HepG2 (cell line): Measurements from ENCODE around the gene MAP2K5. TPM values are rescaled to one million over a fixed set of nuclear protein-coding genes. Genes with fewer than 3 reads are reported as not detected.

Source experiments
- ATAC-seq: fragments of 200-7000 bp; cut with Tn5 transposase; 3 replicates; pipeline ENCODE4 v1.9.1; 2020; ENCODE audit warnings: mild to moderate bottlenecking, moderate library complexity
- BruUV-seq: library from RNA; stranded (reverse); fragments of 400-500 nt; replicated peaks from 2 replicates; lab custom pipeline; 2021; lab: Mats Ljungman, UMichigan
- CTCF ChIA-PET: fragments of 300-600 bp; formaldehyde crosslinking; extraction: SDS; loops from one replicate; lab custom pipeline; 2021; ENCODE audit warnings: low total read pairs, inconsistent platforms, low intra/inter-chr PET ratio; lab: Yijun Ruan, JAX
- POLR2A ChIA-PET: fragments of 350-600 bp; sonication (Branson Sonifier 250); formaldehyde crosslinking; loops from one replicate; lab custom pipeline; 2020; ENCODE audit warnings: antibody characterized with exemption, inconsistent platforms; lab: Yijun Ruan, JAX
- DNase-seq: peaks from one replicate; pipeline ENCODE4 v3.0.0-alpha.2; 2015; ENCODE audit warnings: low spot score
- FAIRE-seq: peaks from 3 replicates; lab custom pipeline; 2011; peaks lifted over from hg19 to GRCh38; lab: Jason Lieb, UNC
- H2AFZ ChIP-seq: one replicate; pipeline ENCODE4 v1.6.1; 2011; ENCODE audit warnings: low read length, inconsistent platforms
- H3K27ac ChIP-seq: fragments of 300-600 bp; 3 replicates; pipeline ENCODE4 v1.8.0; 2011; ENCODE audit warnings: mixed run types, mild to moderate bottlenecking, mixed read lengths, low read length, inconsistent platforms; ENCODE audit not compliant: insufficient read depth; ENCODE audit errors: extremely low read length
- H3K27me3 ChIP-seq, 2 experiments: fragments of 200-600 bp in 1 of 2; 2 replicates in 1 of 2; 3 replicates in 1 of 2; pipeline versions ENCODE4 v1.6.0 to v1.8.0; 2011; ENCODE audit warnings: low read length in 2 of 2, mild to moderate bottlenecking in 2 of 2, moderate library complexity in 2 of 2, inconsistent platforms in 1 of 2; ENCODE audit not compliant: insufficient read depth in 2 of 2, control insufficient read depth in 1 of 2
- H3K36me3 ChIP-seq, 2 experiments: fragments of 200-600 bp in 1 of 2; replicated peaks in 1 of 2; 2 replicates in 1 of 2; 3 replicates in 1 of 2; pipeline versions ENCODE4 v1.5.1 to v1.8.0; 2011; ENCODE audit warnings: low read length in 2 of 2, inconsistent platforms in 1 of 2; ENCODE audit not compliant: insufficient read depth in 2 of 2, control insufficient read depth in 1 of 2
- H3K4me1 ChIP-seq: 2 replicates; pipeline ENCODE4 v1.5.1; 2012; ENCODE audit warnings: low read length, inconsistent platforms; ENCODE audit not compliant: insufficient read depth
- H3K4me2 ChIP-seq: 2 replicates; pipeline ENCODE4 v1.6.0; 2011; ENCODE audit warnings: low read depth, low read length, inconsistent platforms
- H3K4me3 ChIP-seq, 3 experiments: fragments of 200-600 bp in 1 of 3; sonication (generic), shearing (Covaris generic) in 1 of 3; replicated peaks in 1 of 3; 2 replicates each; pipeline ENCODE4 v1.5.1; 2011 to 2016; ENCODE audit warnings: low read length in 3 of 3, inconsistent platforms in 2 of 3, low read depth in 2 of 3, mild to moderate bottlenecking in 2 of 3, control low read depth in 1 of 3, mixed read lengths in 1 of 3; ENCODE audit not compliant: insufficient read depth in 1 of 3
- H3K79me2 ChIP-seq: one replicate; pipeline ENCODE4 v1.6.1; 2011; ENCODE audit warnings: low read length, inconsistent platforms; ENCODE audit not compliant: insufficient read depth
- H3K9ac ChIP-seq: 2 replicates; pipeline ENCODE4 v1.6.0; 2011; ENCODE audit warnings: mild to moderate bottlenecking, low read depth, low read length, inconsistent platforms; ENCODE audit not compliant: insufficient read depth
- H3K9me3 ChIP-seq: 2 replicates; pipeline ENCODE4 v1.5.1; 2012; ENCODE audit warnings: mild to moderate bottlenecking, low read length
- H4K20me1 ChIP-seq: 2 replicates; pipeline ENCODE4 v1.6.0; 2011; ENCODE audit warnings: inconsistent platforms, mild to moderate bottlenecking, low read length, moderate library complexity; ENCODE audit not compliant: insufficient read depth
- SMC3 ChIP-seq: IDR thresholded peaks from 2 replicates; pipeline ENCODE4 v1.6.1; 2011; ENCODE audit warnings: low read length, improper control_type of control experiment
- STAG1 ChIP-seq: sonication (generic); formaldehyde crosslinking; IDR thresholded peaks from 2 replicates; pipeline ENCODE4 v1.4.0; 2020; ENCODE audit warnings: missing genetic modification reagents
- WGBS: methylation state at CpG from one replicate; pipeline ENCODE4 v1.1.6; 2017; ENCODE audit warnings: low lambda C conversion rate; 5-methylcytosine and 5-hydroxymethylcytosine counted together
- in situ Hi-C: cut with HindIII; loops from 2 replicates; pipeline ENCODE4 v1.10.0; 2017; ENCODE audit warnings: low pct_unique_long_range_greater_than_20kb; ENCODE audit not compliant: extremely low pct_ligation_motif_present
- intact Hi-C: fragments of 100-400 bp; cut with micrococcal nuclease; formaldehyde crosslinking; loops from one replicate; pipeline ENCODE4 v1.10.0; 2022; ENCODE audit not compliant: unreplicated experiment
- polyA plus RNA-seq, 8 experiments: library from polyadenylated mRNA; depleted of rRNA in 3 of 8; stranded (reverse) in 7 of 8; unstranded in 1 of 8; fragments of >200 nt; fragmentation: Illumina TruSeq in 4 of 8; extraction: Trizol in 4 of 8; gene quantifications; 2 replicates each; pipeline versions ENCODE4 v1.2.1 to v1.2.3, GENCODE V29; 2011 to 2016; ENCODE audit warnings: low read depth in 4 of 8, missing spikeins in 1 of 8, mixed read lengths in 1 of 8; ENCODE audit not compliant: insufficient read depth in 1 of 8
- total RNA-seq, 5 experiments: library from RNA; depleted of rRNA; stranded (reverse); fragments of >200 nt; fragmentation: Illumina TruSeq; extraction: Trizol; gene quantifications; 2 replicates each; pipeline ENCODE4 v1.2.3, GENCODE V29; 2016; ENCODE audit warnings: low read depth in 1 of 5
- TF ChIP-seq, protein P1 (sequence below), 2 experiments: sonication (generic) in 1 of 2; formaldehyde crosslinking in 1 of 2; IDR thresholded peaks; 2 replicates each; pipeline versions ENCODE4 v1.4.0 to v1.6.1; 2018 to 2020; ENCODE audit warnings: missing genetic modification reagents in 2 of 2, borderline replicate concordance in 1 of 2, low read depth in 1 of 2, mild to moderate bottlenecking in 1 of 2, missing biosample characterization in 1 of 2
- TF ChIP-seq, protein P2 (sequence below): sonication (generic); formaldehyde crosslinking; IDR thresholded peaks from 2 replicates; pipeline ENCODE4 v1.5.0; 2020; ENCODE audit warnings: mild to moderate bottlenecking, missing genetic modification reagents, moderate library complexity

The MAP2K5 gene
- total and polyA plus RNA-seq, 2 of the 13 experiments (the other 11 are each of a cell fraction or from before 2014, with no cell fraction given): 4.0 to 4.3 TPM

GRCh38 chr15:67501177-67501835, 41.2 kb upstream of the MAP2K5 start:
- DNase-seq: peak; percentile 24
- H2AFZ ChIP-seq: no peak overlapping the region
- 37% methylated on average over 2 of the region's 2 CpGs for WGBS
- no peak; the same call in 2 of the 3 replicates for ATAC-seq
- TF ChIP-seq SMC3 (peak; percentile 22; the same call in 1 of the 2 replicates), STAG1 (peak; percentile 72)
- TF ChIP-seq, protein P1, sequence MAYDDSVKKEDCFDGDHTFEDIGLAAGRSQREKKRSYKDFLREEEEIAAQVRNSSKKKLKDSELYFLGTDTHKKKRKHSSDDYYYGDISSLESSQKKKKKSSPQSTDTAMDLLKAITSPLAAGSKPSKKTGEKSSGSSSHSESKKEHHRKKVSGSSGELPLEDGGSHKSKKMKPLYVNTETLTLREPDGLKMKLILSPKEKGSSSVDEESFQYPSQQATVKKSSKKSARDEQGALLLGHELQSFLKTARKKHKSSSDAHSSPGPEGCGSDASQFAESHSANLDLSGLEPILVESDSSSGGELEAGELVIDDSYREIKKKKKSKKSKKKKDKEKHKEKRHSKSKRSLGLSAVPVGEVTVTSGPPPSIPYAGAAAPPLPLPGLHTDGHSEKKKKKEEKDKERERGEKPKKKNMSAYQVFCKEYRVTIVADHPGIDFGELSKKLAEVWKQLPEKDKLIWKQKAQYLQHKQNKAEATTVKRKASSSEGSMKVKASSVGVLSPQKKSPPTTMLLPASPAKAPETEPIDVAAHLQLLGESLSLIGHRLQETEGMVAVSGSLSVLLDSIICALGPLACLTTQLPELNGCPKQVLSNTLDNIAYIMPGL (CRISPR knock-in tag; IDR thresholded peaks at IDR 0.05; ENCODE audit: borderline replicate concordance in 1 of 2, low read depth in 1 of 2): no peak
- TF ChIP-seq, protein P2, sequence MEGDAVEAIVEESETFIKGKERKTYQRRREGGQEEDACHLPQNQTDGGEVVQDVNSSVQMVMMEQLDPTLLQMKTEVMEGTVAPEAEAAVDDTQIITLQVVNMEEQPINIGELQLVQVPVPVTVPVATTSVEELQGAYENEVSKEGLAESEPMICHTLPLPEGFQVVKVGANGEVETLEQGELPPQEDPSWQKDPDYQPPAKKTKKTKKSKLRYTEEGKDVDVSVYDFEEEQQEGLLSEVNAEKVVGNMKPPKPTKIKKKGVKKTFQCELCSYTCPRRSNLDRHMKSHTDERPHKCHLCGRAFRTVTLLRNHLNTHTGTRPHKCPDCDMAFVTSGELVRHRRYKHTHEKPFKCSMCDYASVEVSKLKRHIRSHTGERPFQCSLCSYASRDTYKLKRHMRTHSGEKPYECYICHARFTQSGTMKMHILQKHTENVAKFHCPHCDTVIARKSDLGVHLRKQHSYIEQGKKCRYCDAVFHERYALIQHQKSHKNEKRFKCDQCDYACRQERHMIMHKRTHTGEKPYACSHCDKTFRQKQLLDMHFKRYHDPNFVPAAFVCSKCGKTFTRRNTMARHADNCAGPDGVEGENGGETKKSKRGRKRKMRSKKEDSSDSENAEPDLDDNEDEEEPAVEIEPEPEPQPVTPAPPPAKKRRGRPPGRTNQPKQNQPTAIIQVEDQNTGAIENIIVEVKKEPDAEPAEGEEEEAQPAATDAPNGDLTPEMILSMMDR (CRISPR knock-in tag): peak; percentile 49
- H3K4me2 ChIP-seq: no peak overlapping the region
- no peak for FAIRE-seq
- no peaks in the 10 kb centered on the region for H3K36me3 ChIP-seq
- H3K4me3 ChIP-seq: no peak overlapping the region
- no TSS peak for BruUV-seq
- in situ Hi-C loops (no loop called here), intact Hi-C loops (loop anchor here (2.0 kb wide), 1 partner anchor 331 kb away; no protein-coding TSS in a partner anchor)
- peaks cover 0 to 1% of the 10 kb centered on the region in 2 experiments; a peak in 1 of 5 replicates for H3K27me3 ChIP-seq
- no peak overlapping the region for H3K9ac ChIP-seq
- H3K27ac ChIP-seq: no peak overlapping the region
- H3K79me2 ChIP-seq: no peaks in the 10 kb centered on the region
- POLR2A ChIA-PET: no interaction called here
- CTCF ChIA-PET: no interaction called here
- no peaks in the 10 kb centered on the region for H3K9me3 ChIP-seq
- H3K4me1 ChIP-seq: 0 out of 2 replicates have a peak, but pooled peaks cover 4% of the 10 kb centered on the region
- H4K20me1 ChIP-seq: no peaks in the 10 kb centered on the region
